Measurements from ENCODE around the gene EHBP1.

EHBP1 gene

DNA sequence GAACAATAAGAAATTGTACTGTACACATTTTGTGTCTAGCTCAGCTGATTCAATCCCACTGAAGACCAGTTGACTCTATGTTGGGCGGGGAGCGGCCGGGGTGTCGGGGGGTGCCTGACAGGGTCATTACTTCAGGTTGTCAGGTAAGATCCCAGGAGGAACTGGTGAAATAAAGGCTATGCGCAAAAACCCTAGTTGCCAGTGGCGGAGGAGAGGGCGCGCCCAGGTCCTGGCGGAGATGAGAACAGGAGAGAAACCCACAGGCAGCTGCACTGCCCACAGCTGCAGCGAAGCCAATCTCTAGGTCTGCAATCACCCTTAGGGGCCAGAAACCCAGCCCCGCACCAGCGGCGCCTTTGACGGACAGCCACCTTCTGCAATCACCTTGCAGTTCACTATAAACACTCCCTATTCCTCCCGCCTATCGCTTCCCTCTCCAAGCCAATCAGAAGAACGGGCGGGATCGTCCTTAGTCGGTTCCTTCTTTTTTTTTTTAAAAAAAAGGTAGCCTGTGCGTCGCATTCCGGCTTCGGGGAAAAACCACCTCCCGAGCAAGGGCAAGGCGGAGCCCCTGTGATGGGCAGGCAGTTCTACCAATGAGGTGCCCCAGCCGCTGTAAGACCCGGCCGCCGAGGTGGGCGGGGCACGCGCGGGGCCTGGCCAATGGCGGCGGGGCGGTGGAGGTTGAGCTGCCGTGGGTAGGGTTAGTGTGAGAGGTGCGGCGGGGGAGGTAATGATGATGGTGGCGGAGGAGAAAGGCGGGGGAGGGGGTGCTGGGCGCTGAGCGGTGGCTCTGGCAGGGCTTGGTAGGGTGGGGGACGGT, at the start of gene EHBP1 (continued):
- TF ChIP-seq, protein P1, sequence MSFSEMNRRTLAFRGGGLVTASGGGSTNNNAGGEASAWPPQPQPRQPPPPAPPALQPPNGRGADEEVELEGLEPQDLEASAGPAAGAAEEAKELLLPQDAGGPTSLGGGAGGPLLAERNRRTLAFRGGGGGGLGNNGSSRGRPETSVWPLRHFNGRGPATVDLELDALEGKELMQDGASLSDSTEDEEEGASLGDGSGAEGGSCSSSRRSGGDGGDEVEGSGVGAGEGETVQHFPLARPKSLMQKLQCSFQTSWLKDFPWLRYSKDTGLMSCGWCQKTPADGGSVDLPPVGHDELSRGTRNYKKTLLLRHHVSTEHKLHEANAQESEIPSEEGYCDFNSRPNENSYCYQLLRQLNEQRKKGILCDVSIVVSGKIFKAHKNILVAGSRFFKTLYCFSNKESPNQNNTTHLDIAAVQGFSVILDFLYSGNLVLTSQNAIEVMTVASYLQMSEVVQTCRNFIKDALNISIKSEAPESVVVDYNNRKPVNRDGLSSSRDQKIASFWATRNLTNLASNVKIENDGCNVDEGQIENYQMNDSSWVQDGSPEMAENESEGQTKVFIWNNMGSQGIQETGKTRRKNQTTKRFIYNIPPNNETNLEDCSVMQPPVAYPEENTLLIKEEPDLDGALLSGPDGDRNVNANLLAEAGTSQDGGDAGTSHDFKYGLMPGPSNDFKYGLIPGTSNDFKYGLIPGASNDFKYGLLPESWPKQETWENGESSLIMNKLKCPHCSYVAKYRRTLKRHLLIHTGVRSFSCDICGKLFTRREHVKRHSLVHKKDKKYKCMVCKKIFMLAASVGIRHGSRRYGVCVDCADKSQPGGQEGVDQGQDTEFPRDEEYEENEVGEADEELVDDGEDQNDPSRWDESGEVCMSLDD (tag by site-specific recombination; IDR thresholded peaks at IDR 0.05) = no peak
- TF ChIP-seq ZNF391 (tag by site-specific recombination; IDR thresholded peaks at IDR 0.05; ENCODE audit: borderline replicate concordance, low read depth) = no peak
- TF ChIP-seq ZNF138 (tag by site-specific recombination; IDR thresholded peaks at IDR 0.05; ENCODE audit: borderline replicate concordance) = no peak
- no peak for TF ChIP-seq ZNF302 (tag by site-specific recombination; IDR thresholded peaks at IDR 0.05; ENCODE audit: low read depth)
- no peak for TF ChIP-seq MZF1 (tag by site-specific recombination; IDR thresholded peaks at IDR 0.05; ENCODE audit: borderline replicate concordance)
- TF ChIP-seq ZNF791 (tag by site-specific recombination; IDR thresholded peaks at IDR 0.05) = no peak
- TF ChIP-seq SCRT2 (tag by site-specific recombination; IDR thresholded peaks at IDR 0.05) = peak; percentile 56
- TF ChIP-seq TRIM28 (IDR thresholded peaks at IDR 0.05; ENCODE audit: borderline replicate concordance, low read length) = no peak
- TF ChIP-seq PRDM6 (tag by site-specific recombination; IDR thresholded peaks at IDR 0.05) = no peak
- TF ChIP-seq EGR2 (tag by site-specific recombination; IDR thresholded peaks at IDR 0.05; ENCODE audit: low read depth) = peak; percentile 87
- TF ChIP-seq ZNF558 (tag by site-specific recombination; IDR thresholded peaks at IDR 0.05) = no peak
- TF ChIP-seq ZNF416 (tag by site-specific recombination; IDR thresholded peaks at IDR 0.05) = no peak
- no peak for TF ChIP-seq ZNF76 (tag by site-specific recombination; IDR thresholded peaks at IDR 0.05; ENCODE audit: borderline replicate concordance, low read depth)
- no peak for TF ChIP-seq ZNF354C (tag by site-specific recombination; IDR thresholded peaks at IDR 0.05; ENCODE audit: borderline replicate concordance, low read depth)
- TF ChIP-seq ZNF10 (tag by site-specific recombination; IDR thresholded peaks at IDR 0.05) = no peak
- TF ChIP-seq ZNF692 (tag by site-specific recombination; IDR thresholded peaks at IDR 0.05) = no peak; the same call in 1 of the 2 replicates
- TF ChIP-seq, protein P2, sequence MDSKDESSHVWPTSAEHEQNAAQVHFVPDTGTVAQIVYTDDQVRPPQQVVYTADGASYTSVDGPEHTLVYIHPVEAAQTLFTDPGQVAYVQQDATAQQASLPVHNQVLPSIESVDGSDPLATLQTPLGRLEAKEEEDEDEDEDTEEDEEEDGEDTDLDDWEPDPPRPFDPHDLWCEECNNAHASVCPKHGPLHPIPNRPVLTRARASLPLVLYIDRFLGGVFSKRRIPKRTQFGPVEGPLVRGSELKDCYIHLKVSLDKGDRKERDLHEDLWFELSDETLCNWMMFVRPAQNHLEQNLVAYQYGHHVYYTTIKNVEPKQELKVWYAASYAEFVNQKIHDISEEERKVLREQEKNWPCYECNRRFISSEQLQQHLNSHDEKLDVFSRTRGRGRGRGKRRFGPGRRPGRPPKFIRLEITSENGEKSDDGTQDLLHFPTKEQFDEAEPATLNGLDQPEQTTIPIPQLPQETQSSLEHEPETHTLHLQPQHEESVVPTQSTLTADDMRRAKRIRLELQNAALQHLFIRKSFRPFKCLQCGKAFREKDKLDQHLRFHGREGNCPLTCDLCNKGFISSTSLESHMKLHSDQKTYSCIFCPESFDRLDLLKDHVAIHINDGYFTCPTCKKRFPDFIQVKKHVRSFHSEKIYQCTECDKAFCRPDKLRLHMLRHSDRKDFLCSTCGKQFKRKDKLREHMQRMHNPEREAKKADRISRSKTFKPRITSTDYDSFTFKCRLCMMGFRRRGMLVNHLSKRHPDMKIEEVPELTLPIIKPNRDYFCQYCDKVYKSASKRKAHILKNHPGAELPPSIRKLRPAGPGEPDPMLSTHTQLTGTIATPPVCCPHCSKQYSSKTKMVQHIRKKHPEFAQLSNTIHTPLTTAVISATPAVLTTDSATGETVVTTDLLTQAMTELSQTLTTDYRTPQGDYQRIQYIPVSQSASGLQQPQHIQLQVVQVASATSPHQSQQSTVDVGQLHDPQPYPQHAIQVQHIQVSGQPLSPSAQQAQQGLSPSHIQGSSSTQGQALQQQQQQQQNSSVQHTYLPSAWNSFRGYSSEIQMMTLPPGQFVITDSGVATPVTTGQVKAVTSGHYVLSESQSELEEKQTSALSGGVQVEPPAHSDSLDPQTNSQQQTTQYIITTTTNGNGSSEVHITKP (tag by site-specific recombination; IDR thresholded peaks at IDR 0.05) = peak; percentile 58
- TF ChIP-seq, protein P3, sequence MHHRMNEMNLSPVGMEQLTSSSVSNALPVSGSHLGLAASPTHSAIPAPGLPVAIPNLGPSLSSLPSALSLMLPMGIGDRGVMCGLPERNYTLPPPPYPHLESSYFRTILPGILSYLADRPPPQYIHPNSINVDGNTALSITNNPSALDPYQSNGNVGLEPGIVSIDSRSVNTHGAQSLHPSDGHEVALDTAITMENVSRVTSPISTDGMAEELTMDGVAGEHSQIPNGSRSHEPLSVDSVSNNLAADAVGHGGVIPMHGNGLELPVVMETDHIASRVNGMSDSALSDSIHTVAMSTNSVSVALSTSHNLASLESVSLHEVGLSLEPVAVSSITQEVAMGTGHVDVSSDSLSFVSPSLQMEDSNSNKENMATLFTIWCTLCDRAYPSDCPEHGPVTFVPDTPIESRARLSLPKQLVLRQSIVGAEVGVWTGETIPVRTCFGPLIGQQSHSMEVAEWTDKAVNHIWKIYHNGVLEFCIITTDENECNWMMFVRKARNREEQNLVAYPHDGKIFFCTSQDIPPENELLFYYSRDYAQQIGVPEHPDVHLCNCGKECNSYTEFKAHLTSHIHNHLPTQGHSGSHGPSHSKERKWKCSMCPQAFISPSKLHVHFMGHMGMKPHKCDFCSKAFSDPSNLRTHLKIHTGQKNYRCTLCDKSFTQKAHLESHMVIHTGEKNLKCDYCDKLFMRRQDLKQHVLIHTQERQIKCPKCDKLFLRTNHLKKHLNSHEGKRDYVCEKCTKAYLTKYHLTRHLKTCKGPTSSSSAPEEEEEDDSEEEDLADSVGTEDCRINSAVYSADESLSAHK (tag by site-specific recombination; IDR thresholded peaks at IDR 0.05) = no peak
- no peak for TF ChIP-seq ZBTB21 (tag by site-specific recombination; IDR thresholded peaks at IDR 0.05)
- no peak for TF ChIP-seq ZNF169 (tag by site-specific recombination; IDR thresholded peaks at IDR 0.05)
- TF ChIP-seq ZNF223 (tag by site-specific recombination; IDR thresholded peaks at IDR 0.05) = no peak
- TF ChIP-seq HOXC10 (CRISPR knock-in tag; IDR thresholded peaks at IDR 0.05) = no peak
- no peak for TF ChIP-seq KLF1 (tag by site-specific recombination; IDR thresholded peaks at IDR 0.05)
- no peak for TF ChIP-seq ZNF202 (tag by site-specific recombination; IDR thresholded peaks at IDR 0.05; ENCODE audit: borderline replicate concordance)
- no peak for TF ChIP-seq ZNF514 (tag by site-specific recombination; IDR thresholded peaks at IDR 0.05)
- no peak for TF ChIP-seq BCL6B (tag by site-specific recombination; IDR thresholded peaks at IDR 0.05)
